GM18505 (cell line): ENCODE results near the gene ANO7.

Experiments
- ATAC-seq: cut with Tn5 transposase; IDR thresholded peaks from one replicate; pipeline ENCODE4 v1.9.1; 2021; ENCODE audit not compliant: unreplicated experiment
- POLR2A ChIP-seq: IDR thresholded peaks from 4 replicates; pipeline ENCODE4 v1.6.1; 2011; ENCODE audit warnings: borderline replicate concordance; ENCODE audit not compliant: insufficient read depth, insufficient read length; ENCODE audit errors: extremely low read depth

ANO7 gene

DNA sequence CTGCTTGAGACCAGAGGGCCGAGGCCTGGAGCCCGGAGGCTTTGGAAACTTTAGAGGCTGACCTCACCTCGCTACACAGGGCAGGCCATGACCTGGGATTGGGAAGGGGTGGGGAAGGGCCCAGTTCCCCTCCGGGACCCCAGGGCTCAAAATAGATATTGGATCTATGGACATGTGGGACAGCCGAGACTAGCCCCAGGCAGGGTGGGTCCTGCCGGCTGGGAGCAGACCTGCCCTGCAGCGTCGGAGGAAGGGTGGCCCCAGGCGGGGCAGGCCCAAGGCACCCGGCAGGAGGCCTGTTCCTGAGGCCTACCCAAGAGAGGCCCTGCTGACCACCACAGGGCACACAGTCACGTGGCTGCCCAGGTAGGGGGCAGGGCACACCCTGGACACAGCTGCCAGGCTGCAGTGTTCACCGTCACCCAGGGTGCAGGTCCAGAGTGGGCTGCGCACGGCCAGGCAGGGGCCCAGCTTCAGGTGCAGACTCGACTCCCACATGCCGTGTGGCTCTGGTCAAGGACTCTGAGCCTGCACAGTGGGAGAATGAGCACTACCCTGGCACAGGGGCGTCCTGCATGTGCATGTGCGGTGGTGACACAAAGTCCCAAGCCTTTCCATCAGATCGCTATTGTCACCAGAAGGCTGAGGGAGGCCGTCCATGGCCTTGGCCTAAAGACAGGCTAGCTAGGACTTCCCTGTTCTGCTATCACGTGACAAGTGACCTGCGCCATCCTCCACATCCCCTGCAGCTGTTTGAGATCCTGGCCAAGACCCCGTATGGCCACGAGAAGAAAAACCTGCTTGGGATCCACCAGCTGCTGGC is 13.2 kb downstream of the ANO7 start:
- no peak for TF ChIP-seq POLR2A
- no peak for ATAC-seq

GRCh38 chr2:241202268-241202585 is 13.8 kb downstream of the ANO7 start:
- TF ChIP-seq POLR2A, result no peak
- ATAC-seq, result no peak

DNA sequence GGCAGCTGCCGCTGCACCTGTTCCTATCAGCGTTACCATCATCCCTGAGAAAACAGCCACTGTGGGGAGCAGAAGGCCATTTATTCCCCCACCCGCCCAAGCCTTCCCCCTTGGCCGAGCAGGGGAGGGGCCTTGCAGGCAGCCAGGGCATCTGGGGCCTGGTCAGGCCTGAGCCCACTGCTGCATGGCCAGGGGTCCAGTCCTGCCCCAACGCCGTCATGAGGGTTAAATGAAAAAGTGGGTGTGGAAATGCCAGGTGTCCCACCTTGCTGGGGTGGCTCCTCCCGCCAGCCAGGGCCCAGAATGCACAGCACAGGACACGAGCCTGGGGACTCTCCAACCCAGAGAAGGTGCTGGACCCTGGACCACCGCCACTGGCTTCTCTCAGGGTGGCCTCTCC is 14.2 kb downstream of the ANO7 start:
- TF ChIP-seq POLR2A, result no peak
- no peak for ATAC-seq

DNA sequence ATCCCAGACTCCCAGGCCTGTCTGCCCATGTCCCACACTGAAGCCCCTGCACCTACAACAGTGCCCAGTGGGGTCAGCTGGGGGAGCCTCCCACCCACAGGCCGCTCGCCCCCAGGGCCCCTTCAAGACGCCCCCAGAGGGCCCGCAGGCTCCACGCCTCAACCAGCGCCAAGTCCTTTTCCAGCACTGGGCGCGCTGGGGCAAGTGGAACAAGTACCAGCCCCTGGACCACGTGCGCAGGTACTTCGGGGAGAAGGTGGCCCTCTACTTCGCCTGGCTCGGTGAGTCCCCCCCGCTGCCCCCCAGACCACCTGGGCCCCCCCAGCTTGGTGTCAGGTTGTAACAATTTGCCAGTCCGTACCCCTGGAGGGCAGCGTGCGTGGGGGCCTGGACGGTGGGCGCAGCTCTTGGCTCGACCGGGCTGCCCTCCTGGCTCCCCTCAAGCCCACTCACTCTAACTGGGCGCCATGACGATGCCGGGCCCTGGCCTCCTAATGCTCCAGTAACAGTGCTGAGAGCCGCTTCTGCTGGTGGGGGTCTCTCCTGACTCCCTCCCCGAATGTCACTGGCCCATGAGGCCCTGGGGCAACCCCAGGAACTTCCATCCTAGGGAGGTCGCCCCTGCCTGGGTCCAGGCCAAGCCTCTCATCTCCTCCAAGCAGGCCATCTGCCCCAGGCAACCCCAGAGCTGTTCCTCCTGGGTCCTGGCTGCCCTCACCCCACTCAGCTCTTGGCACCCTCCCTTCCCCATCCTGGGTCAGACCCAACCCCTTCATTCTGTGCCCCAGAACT is 14.9 kb downstream of the ANO7 start:
- TF ChIP-seq POLR2A, result no peak
- ATAC-seq, result no peak

DNA sequence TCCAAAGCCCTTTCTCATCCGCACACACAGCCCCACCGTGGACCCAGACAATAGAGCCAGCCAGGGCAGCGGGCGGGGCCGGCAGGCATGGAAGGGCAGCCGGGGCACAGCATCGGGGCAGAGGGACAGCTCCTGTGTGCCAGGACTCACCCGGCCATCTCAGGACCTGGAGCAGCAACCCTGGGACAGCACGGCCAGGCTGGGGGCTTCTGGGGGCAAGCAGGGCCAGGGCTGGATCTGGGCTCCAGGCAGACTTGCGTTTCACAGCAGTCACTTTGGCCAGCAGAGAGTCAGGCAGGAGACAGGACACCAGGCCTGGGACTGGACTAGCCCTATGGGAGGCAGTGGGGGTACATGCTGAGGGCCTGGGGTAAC is 15.5 kb downstream of the ANO7 start:
- no peak for ATAC-seq
- TF ChIP-seq POLR2A, result no peak

DNA sequence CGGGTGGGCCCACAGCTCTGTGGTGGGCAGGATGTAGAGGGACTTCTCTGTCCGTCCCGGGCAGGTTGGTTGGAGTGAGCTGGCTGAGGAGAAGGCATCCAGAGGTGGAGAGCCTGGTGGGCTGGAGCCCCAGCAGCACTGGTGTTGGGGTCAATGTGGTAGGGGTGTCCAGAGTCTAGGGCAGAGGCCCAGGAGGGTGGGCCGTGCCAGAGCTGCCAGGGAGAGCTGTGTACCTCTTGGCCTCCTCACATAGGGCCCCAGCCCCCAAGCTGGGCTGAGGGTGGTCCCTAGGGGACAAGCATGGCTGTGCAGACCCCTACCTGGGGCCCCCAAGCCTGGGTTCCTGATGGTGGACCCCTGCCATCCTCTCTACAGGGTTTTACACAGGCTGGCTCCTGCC is 16.0 kb downstream of the ANO7 start:
- ATAC-seq, result no peak
- TF ChIP-seq POLR2A, result no peak

DNA sequence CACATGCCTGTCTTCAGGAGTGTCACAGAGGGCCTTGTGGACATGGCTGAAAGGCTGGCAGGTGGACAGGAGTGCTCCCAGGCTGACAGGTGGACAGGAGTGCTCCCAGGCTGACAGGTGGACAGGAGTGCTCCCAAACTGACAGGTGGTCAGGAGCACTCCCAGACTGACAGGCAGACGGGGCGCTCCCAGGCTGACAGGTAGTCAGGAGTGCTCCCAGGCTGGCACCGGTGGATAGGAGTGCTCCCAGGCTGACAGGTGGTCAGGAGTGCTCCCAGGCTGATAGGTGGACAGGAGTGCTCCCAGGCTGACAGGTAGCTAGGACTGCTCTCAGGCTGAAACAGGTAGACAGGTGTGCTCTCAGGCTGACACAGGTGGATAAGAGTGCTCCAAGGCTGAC is 16.6 kb downstream of the ANO7 start:
- no peak for TF ChIP-seq POLR2A

DNA sequence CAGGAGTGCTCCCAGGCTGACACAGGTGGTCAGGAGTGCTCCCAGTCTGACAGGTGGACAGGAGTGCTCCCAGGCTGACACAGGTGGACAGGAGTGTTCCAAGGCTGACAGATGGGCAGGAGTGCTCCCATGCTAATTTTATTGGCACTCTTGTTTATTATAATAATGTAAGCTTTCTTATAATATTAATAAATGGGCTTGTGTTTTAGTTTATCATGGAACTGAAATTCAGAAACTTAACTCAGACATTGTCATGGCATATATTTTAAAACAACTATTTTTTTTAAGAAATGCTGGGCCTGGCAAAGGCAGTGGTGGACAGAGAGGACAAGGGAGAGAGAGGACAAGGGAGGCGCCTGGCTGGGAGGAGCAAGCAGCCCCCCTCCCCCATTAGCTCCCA is 18.7 kb downstream of the ANO7 start:
- no peak for ATAC-seq
- no peak for TF ChIP-seq POLR2A

More for the DNA sequence above, 16.6 kb downstream of the ANO7 start:
- ATAC-seq, result no peak

DNA sequence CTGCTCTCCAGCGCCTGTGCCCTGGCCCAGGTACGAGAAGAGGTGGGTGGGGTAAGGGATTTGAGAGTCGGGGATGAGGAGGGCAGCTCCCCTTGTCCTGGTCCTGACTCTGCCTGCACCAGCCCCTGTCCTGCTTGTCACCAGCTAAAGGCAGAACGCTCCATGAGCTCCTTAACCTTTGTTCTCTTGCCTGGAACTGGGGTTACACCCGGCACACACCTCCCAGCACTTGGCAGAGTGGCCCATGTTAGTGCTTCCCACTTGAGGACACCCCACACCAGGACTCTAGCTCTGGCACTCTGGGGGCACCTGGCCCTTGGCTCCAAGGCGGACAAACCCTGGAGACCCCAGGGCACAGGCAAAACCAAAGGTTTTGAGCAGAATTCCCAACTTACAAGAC is 19.2 kb downstream of the ANO7 start:
- no peak for ATAC-seq
- no peak for TF ChIP-seq POLR2A

- no peak for ATAC-seq
- no peak for TF ChIP-seq POLR2A
These were observed 19.6 kb downstream of the ANO7 start for GRCh38 chr2:241208058-241208457.

DNA sequence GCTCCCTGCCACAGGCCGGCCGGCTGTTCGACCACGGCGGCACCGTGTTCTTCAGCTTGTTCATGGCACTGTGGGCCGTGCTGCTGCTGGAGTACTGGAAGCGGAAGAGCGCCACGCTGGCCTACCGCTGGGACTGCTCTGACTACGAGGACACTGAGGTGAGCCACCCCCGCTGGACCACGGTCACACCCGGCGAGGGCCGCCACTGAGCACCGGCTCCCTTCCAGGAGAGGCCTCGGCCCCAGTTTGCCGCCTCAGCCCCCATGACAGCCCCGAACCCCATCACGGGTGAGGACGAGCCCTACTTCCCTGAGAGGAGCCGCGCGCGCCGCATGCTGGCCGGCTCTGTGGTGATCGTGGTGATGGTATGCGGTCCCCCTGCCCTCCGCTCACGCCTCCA is 20.8 kb downstream of the ANO7 start:
- TF ChIP-seq POLR2A, result no peak
- ATAC-seq, result no peak

DNA sequence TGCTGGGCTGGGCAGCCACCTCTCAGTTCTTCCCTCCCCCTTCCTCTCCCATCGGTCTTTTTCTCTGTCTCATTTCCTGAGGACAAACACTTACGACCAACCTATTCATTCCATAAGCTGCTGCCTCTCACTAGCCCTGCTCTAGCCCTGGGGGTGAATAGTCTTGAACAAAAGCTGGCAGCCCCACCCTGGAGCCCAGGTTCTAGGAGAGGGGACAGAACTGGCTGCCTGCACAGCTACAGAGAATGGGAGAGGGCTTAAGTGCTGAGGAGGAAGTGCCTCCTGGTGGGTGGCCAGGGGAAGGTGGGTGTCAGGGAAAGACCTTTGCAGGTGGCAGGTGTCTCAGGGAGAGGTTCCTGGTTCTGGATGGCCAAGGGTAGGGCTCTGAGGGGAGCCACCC is 22.8 kb downstream of the ANO7 start:
- TF ChIP-seq POLR2A, result no peak
- ATAC-seq, result no peak

DNA sequence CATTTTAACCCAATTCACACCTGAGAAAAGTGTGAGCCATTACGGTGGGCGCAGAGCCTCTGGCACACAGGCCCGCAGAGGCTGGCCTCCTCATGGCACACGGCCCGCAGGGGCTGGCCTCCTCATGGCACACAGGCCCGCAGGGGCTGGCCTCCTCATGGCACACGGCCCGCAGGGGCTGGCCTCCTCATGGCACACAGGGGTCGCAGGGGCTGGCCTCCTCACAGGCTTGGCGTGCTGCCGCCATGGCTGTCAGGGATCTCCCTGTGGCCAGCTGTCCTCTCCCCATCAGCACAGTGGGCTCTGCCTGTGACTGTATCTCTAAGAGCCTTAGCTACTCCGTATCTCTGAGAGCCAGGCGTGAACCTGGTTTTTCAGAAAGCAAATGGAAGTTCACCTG is 24.6 kb downstream of the ANO7 start:
- no peak for TF ChIP-seq POLR2A
- no peak for ATAC-seq

GRCh38 chr2:241213567-241213966 is 25.1 kb downstream of the ANO7 start:
- TF ChIP-seq POLR2A, result no peak
- no peak for ATAC-seq

DNA sequence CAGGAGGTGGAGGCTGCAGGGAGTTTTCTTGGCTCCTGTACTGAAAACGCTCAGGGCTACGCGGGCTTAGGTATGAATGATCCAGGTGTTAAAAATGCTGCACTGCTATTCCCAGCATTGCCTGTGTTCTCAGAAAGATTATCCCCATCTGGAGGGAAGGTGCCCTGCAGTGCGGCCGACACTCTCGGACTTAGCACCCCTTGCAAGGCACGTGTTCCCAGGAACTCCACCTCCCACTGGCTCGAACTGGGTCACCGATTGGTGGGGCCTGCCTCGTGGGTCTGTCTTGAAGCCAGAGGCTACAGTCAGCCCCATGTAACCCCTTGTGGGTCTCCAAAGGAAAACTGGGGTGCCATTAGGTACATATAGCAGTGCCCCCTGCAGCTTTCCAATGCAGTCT is 25.7 kb downstream of the ANO7 start:
- TF ChIP-seq POLR2A, result no peak

DNA sequence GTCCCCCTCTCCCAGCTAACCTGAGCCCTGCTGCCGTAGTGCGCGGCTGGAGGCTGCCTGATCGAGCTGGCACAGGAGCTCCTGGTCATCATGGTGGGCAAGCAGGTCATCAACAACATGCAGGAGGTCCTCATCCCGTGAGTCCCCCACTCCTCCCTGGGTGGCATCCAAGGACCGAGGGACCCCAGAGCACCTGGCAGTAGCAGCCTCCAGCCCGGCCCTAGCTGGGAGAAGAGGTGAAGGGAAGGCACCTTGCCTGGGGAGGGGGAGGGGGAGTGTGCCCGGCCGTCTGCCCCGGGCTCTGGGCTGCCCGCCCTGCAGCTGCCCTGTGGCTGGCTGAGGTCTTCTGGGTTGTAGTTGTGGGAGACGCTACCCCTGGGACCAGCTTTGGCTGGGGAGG is 26.3 kb downstream of the ANO7 start:
- no peak for ATAC-seq
- no peak for TF ChIP-seq POLR2A

More for the DNA sequence above, 25.7 kb downstream of the ANO7 start:
- ATAC-seq, result no peak
